Measurements from ENCODE around the gene HMGCR.
"Not testable (repeated sequence)": the region's sequence is repeated elsewhere in the genome, so short reads cannot be mapped to it uniquely, and the experiment has no call there.

The HMGCR gene

DNA sequence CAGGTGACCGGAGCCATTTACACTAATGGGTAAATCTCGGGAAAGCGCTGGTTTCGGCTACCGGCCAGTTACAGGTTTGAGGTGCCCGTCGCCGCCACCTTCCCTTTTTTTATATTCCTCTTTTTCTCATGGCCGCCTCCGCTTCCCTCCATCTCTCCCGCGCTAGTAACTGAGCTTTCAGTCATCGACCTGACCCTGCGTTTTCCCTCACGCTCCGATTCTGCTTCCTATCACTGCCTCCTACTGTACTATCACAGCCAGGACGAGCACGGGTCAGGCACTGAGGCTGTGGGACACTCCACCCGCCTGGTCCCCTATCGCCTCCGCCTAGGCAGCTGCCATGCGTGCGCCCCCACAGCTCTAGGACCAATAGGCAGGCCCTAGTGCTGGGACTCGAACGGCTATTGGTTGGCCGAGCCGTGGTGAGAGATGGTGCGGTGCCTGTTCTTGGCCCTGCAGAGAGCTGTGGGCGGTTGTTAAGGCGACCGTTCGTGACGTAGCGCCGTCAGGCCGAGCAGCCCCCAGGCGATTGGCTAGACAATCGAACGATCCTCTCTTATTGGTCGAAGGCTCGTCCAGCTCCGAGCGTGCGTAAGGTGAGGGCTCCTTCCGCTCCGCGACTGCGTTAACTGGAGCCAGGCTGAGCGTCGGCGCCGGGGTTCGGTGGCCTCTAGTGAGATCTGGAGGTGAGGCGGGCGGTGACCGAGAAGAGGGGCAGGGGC lies at the start of gene HMGCR:
HMGCR (plus strand) TSS at position 606 of the 722 bp plus-strand sequence. CDS start 5,386 bp downstream, outside the sequence.
- peak; percentile 98 for DNase-seq

DNA sequence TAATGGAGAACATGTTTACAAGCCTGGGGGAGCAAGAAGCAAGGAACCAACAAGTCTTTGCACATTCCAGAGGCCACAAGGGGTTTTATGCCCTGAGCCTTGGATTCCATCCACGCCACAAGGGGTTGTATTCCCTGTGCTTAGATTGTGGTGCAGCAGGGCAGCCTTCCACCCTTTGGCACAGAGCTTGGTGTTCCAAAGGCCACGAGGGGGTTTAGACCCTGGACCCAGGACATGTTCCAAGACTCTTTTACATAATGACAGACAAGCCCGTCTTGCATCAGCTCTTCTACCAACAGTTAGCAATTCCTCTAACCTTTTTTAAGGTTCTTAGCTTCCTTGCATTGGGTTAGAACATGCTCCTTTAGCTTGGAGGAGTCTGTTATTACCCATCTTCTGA lies 45.2 kb upstream of the HMGCR start:
- DNase-seq = not testable (repeated sequence)

DNA sequence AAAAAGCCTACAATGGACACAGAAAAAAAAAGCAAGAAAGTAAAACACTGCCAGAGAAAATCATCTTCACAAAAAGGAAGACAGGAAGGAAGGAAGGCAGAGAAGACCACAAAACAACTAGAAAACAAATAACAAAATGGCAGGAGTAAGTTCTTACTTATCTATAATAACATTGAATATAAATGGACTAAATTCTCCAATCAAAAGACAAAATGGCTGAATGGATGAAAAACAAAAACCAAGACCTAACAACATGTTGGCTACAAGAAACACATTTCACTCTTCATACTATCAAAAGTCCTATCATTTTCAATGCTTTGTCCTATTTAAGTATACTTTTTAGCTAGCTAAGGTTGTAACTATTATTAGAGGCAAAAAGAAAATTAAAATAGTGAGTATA lies 36.9 kb upstream of the HMGCR start:
- no peak for DNase-seq

DNA sequence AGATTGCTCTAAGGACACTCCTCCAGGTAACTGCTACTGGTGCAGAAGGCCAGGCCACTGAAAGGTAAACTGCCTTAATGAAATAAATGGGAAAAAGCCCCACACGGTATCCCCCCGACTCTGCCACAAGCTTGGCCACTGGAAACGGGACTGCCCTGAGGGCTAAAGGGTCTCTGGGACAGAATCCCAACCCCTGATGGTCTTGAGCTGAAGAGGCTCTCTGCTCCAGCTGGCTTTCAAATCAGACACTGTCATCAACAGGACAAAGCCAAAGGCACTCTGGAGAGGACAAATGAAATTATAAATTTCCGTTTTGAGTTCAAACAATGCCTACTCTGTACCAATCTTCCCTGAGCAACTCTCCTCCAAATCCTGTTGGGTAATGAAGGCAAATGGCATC lies 33.6 kb upstream of the HMGCR start:
- no peak for DNase-seq

DNA sequence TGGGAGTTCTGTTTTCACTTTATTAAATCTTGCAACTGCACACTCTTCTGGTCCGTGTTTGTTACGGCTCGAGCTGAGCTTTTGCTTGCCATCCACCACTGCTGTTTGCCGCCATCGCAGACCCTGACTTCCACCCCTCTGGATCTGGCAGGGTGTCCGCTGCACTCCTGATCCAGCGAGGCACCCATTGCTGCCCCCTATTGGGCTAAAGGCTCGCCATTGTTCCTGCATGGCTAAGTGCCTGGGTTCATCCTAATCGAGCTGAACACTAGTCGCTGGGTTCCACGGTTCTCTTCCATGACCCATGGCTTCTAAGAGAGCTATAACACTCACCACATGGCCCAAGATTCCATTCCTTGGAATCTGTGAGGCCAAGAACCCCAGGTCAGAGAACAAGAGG lies 32.5 kb upstream of the HMGCR start:
- DNase-seq = peak; percentile 4

DNA sequence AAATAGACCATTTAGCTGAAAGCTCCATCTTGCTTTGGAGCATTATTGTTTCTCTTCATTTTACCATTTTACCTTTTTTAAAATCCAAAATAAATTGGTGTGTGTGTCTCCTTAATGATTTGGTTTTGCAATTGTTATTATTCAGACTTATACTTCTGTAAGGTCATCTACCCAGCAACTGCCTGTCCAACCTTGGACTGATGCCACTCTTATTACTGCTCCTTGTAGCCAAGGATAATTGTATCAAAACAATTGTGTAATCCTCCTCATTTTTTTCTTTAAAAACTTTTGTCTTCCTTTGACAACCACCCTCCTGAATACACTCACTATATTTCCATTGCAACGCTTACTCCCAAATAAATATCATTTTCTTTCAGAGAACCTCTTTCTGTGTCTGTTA lies 30.3 kb upstream of the HMGCR start:
- no peak for DNase-seq

DNA sequence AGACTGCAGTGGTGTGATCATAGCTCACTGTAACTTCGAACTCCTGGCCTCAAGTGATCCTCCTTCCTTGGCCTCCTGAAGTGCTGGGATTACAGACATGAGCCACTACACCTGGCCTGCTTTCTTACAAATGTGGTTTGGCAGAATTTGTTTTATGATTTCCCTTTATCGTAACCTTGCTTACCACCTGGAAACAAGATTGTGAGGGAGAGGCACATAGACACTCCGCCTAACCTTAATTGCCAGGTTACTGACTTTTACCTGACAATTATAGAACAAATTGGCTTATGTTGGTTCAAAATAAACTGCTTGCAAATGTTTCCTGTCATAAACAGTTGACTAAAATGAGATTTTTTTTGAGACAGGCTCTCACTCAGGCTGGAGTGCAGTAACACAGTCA lies 26.8 kb upstream of the HMGCR start:
- no peak for DNase-seq

DNA sequence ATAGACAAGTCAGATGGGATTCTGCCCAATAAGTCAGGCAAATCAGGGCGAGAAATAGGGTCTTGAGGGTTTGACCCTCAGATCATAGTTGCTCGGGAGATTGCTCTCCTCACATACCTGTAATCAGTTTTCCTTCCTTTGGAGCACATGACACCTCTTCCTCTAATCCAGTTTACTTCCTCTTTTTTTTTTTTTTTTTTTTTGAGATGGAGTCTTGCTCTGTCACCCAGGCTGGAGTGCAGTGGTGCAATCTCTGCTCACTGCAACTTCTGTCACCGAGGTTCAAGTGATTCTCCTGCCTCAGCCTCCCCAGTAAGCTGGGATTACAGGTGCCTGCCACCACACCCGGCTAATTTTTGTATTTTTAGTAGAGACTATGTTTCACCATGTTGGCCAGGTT lies 17.9 kb upstream of the HMGCR start:
- not testable (repeated sequence) for DNase-seq

DNA sequence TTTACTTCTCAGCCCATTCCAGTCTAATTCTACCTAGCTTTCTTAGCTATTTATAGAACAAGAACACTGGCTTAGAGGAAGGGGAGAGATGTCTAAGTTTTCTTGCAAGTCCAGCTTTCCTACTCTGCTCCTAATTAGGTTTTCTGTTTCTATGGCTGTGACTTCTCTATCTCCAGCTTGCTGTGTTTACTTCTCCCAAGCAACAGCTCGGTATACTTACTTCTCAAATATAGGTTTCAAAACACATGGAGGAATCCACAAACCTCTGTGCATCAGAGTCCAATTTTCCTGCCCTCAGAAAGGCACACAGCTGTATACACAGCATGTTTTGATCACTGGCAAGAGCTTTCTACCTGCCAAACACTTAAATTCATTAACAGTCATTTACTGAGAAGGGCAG lies 17.4 kb upstream of the HMGCR start:
- no peak for DNase-seq

DNA sequence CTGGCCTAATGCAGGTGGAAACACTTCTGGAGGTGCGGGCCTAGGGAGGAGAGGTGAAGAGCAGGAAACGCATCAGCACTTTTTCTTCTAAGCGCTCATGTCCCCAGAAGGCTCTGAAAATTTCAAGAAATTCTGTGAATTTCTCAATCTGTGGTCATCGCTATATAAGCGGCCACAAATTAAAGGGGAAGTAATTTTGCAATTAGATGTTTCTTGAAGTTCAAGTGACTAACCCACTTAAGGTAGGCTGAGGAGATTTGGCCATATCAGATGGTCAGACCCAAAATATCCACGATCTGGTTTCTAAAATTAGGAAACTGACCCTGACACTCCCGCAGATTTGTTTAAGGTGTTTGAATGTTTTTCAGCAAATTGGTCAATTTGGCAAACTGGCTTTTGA lies 16.6 kb upstream of the HMGCR start:
- no peak for DNase-seq

DNA sequence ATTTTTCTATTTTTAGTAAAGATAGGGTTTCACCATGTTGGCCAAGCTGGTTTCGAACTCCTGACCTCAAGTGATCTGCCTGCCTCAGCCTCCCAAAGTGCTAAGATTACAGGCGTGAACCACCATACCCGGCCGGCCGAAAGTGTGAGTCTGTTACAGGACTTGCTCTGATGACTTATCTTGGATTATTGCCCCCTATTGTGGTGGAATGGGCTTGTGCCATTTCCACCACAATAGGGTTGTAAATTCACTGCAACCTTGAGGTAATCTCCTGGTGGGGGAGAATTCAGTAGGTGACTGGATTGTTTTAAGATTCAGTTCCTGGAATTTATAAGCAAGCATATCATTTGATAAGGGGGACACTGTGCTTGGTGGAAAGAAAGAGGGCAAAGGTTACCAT lies 15.0 kb upstream of the HMGCR start:
- DNase-seq = no peak

DNA sequence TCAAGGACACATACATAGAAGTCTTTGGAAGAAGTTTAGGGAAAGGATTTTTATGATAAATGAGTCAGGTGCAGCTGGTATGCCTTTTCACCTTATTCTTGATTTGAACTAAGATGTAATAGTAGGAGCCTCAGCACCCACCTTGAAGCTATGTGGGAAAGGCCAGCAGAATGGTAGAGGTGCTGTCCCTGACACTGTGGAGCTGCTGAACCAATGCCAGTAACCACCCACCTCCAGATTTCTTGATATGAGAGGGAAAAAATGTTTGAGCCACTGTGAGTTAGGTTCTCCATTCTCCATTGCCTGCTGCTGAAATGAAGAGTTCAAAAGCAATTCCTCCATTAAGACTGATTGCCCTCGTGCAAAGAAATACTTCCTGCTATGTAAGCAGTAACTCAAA lies 12.2 kb upstream of the HMGCR start:
- DNase-seq = peak; percentile 53

DNA sequence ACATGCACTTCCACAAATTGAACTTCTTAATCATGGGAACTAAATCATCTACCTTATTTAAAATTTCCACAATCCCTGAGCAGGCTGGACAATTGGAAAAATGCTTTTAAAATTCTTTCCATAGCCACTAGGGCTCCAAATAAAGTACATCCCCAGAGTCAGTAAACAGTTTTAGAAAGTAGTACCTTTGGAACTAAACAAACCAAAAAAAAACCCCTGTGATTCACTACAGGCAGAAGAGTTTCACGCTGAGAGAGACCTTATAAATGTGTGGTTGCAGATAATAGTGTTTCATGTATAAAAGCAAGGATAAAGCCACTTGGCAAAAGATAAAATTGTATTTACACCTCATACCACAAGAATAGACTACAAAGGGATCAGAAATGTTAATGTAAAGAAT lies 11.8 kb upstream of the HMGCR start:
- DNase-seq = no peak

DNA sequence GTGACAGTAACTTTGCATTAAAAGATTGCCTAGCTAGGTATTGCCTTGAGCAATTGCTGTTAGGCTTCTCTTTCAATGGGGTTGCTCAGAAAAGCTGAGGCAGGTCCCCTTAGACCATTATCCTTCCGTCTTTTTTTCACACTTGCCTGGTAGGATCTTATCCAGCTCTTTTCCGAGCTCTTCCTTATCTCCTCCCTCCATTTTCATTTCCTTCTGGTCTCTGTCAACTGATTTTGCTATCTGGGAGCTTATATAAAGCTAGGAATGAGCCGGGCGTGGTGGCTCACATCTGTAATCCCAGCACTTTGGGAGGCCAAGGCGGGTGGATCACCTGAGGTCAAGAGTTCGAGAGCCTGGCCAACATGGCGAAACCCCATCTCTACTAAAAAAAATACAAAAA lies 6.6 kb upstream of the HMGCR start:
- DNase-seq = no peak

DNA sequence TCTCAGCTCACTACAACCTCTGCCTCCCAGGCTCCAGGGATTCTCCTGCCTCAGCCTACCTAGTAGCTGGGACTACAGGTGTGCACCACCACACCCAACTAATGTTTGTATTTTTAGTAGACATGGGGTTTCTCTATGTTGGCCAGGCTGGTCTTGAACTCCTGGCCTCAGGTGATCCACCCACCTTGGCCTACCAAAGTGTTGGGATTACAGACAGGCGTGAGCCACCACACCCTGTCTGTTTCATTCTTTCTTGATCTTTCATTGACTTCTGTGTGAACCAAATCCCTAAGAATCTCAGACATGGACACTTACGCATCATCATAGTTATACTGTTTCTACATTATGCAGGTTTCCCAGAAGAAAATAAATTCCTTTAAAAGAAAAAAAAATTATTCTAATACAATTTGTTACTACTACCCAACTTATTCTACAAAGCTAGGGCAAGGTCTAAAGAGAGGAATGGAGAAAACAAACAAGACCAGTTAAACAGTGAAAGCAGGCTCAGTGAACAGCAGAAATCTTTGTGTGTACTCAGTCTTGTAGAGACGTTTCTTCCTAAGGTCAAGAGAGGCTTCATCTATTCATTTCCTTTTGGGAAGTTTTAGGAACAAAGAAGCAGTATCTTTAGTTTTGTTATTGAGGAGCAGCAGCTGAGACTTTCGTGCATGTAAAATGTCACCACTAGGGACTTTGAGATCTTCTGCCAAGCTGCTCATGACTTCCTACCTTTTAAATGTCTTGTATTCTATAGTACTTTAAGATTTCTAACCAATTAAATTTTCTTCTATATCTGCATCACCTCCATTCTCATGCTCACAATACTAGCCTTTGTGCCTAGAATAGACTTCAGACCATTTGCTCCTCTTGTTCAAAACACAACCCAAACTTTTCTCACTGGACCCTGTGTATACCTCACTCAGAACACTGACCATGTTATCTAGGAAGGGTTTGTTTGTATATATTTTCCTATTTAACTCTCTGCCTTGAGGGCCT lies 5.6 kb upstream of the HMGCR start:
- DNase-seq = no peak

DNA sequence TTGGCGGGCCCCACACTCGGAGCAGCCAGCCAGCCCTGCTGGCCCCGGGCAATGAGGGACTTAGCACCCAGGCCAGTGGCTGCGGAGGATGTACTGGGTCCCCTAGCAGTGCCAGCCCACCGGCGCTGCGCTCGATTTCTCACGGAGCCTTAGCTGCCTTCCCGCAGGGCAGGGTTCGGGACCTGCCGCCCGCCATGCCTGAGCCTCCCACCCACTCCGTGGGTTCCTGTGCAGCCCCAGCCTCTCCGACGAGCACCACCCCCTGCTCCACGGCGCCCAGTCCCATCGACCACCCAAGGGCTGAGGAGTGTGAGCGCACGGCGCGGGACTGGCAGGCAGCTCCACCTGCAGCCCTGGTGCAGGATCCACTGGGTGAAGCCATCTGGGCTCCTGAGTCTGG lies 3.3 kb upstream of the HMGCR start:
- DNase-seq = not testable (repeated sequence)

DNA sequence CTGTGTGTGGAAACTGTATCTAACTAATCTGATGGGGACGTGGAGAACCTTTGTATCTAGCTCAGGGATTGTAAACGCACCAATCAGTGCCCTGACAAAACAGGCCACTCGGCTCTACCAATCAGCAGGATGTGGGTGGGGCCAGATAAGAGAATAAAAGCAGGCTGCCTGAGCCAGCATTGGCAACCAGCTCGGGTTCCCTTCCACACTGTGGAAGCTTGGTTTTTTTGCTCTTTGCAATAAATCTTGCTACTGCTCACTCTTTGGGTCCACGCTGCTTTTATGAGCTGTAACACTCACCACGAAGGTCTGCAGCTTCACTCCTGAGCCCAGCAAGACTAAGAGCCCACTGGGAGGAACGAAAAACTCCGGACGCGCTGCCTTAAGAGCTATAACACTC lies 2.6 kb upstream of the HMGCR start:
- not testable (repeated sequence) for DNase-seq

DNA sequence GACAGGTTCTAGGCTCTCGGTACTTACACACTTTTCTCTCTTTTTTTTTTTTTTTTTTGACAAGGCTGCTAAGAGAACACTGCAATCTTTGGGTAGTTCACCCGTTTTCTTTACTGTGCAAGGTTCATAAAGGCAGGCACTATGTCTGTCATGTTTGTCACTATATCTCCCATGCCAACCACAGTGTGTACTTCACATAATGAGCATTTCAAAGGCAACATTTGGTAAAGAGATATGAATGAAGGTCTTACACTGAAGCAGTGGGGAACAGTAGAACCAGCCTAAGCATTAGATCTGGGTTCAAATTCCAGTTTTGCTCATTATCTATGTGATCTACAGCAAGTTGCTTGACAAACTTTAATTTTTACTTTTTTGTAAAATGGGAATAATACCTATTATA lies 1.5 kb upstream of the HMGCR start:
- DNase-seq = no peak

DNA sequence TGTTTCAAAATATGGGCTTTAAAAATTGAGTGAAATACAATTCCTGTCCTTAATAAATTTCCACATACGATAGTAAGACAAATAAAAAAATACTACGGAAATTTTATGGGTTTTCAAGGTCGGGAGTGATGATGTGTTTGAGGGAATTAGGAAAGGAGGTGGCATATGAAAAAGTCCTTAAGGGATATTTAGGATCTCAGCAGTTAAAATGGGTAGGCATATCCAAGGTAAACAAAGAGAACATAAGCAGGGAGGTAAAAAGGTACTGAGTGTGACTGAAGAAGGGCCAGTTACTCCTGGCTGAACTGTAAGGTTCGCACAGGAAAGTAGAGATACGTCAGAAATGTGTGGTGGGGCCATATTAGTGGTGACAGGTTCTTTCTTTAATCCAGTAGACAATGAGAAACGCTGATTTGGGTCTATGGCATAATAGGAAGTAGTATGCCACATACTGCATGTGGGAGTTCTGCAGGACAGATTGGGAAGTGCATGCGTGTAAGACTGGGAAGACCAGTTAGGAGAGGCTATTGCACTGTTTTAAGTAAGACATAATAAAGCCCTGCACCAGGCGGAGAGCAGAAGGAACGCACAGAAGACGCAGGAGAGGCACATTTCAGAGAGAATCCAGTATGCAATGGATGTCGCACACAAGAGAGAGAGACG lies 937 bp upstream of the HMGCR start:
- no peak for DNase-seq

DNA sequence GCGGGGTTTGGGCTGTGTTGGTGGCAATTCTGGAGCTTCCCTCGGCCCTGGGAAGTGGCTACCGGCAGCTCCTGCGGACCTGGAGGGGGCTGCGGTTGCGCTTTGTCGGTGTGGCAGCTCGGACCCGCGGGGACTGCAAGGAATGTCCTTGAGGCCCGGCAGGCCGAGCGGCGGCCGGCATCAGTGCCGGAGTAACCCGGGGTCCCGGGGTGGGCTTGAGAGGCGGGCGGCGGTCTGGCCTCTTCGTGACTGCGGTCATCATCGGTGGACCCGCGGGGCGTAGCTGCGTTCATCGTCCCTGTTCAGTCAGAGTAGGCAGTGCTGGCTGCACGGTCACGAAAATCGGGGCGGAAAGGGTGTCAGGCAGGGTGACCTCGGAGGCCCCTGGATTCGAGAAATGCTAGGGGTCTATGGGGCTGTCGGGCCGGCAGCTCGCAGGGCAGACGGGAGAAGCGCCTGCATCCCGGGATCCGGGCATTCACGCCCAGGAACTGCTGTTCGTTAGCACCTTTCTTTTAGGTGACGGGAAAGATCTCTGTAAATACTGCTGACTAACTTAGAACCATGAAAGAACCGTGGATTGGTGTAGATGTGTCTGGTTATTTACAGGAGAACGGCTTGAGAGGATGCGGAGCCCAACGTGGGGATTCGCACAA lies 474 bp downstream of the HMGCR start:
- peak; percentile 60 for DNase-seq

DNA sequence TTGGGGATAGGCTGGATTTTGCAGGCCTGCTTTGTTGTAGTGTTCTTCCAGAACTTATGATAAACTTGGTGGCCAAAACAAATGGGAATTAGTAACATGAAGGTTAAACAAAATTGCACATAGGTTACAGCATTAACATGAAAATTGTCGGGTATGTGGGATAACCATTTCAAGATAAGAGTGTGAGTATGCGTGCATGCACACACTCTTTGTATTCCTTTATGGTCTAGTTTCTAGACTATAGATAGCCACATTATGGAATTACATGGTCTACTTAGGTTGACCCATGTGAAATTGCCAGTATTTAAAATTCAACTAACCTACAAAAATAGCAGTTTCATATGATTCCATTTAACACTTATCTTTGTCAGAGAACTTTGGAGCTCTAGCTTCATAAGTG lies 1.4 kb downstream of the HMGCR start:
- DNase-seq = no peak

DNA sequence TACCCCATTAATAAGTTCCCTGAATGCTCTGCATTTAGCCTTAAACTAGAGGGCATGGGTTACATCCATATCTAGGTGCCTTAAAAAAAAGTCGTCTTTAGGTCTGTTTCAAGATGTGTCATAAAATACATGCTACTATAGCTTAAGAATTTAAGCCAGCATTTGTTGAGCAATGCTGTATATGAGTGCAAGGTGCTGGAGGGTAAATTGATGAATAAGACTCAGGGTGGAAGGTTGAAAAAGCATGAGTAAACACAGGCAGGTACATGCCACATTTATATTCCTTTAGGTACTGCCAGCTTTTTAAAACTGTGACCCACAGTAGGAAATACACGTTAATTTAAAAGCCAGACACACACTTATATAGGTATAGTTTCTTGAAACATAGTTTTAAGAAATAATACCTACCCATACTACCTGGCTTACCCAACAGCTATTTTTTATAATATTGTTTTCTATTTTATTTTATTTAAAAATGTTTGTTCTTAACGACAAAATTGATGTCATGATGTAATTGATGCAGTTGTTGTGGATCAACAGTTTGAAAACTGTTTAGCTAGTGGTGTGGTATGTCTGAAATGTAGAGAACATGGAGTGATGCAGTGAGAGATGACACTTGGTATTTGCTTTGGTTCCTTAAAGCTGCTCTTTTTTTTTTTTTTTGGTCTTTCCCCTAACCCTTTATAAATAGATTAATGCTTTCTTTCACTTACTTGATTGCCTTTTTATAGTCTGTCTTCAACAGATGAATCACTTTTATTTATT lies 3.9 kb downstream of the HMGCR start:
- no peak for DNase-seq
